HG03064 (cell line): ENCODE data around the gene TUNAR.

Source experiments
- ATAC-seq: cut with Tn5 transposase; IDR thresholded peaks from one replicate; pipeline ENCODE4 v1.9.1; 2021; ENCODE audit warnings: low read depth; ENCODE audit not compliant: unreplicated experiment

Gene TUNAR

GRCh38 chr14:95870772-95871171, 5.9 kb upstream of the TUNAR start:
- ATAC-seq: no peak

- ATAC-seq: no peak
Measured at GRCh38 chr14:95871531-95871930, 5.1 kb upstream of the TUNAR start.

GRCh38 chr14:95872777-95873176, 3.9 kb upstream of the TUNAR start:
- no peak for ATAC-seq

- ATAC-seq: no peak
Measured at GRCh38 chr14:95875831-95876760, 536 bp upstream of the TUNAR start.

- no peak for ATAC-seq
Measured at GRCh38 chr14:95877633-95878032, 1.0 kb downstream of the TUNAR start.

- ATAC-seq: no peak
Measured at GRCh38 chr14:95884377-95884776, 7.7 kb downstream of the TUNAR start.

GRCh38 chr14:95885278-95885677, 8.6 kb downstream of the TUNAR start:
- no peak for ATAC-seq

- no peak for ATAC-seq
Measured at GRCh38 chr14:95885866-95886265, 9.2 kb downstream of the TUNAR start.

GRCh38 chr14:95886366-95887056, 9.9 kb downstream of the TUNAR start:
- ATAC-seq: no peak

- ATAC-seq: no peak
Measured at GRCh38 chr14:95887351-95887750, 10.7 kb downstream of the TUNAR start.

- ATAC-seq: no peak
Measured at GRCh38 chr14:95889236-95889979, 12.8 kb downstream of the TUNAR start.

- ATAC-seq: no peak
Measured at GRCh38 chr14:95891742-95892141, 15.1 kb downstream of the TUNAR start.

- no peak for ATAC-seq
Measured at GRCh38 chr14:95892142-95892541, 15.5 kb downstream of the TUNAR start.

GRCh38 chr14:95895720-95896119, 19.1 kb downstream of the TUNAR start:
- no peak for ATAC-seq

GRCh38 chr14:95896498-95897135, 20.0 kb downstream of the TUNAR start:
- ATAC-seq: no peak

- no peak for ATAC-seq
Measured at GRCh38 chr14:95897280-95897679, 20.6 kb downstream of the TUNAR start.

GRCh38 chr14:95901054-95901453, 24.4 kb downstream of the TUNAR start:
- ATAC-seq: no peak

GRCh38 chr14:95902273-95902826, 25.7 kb downstream of the TUNAR start:
- no peak for ATAC-seq

GRCh38 chr14:95903165-95903564, 26.5 kb downstream of the TUNAR start:
- no peak for ATAC-seq

- no peak for ATAC-seq
Measured at GRCh38 chr14:95903616-95904107, 27.0 kb downstream of the TUNAR start.
